OCI-M2 (cell line): ENCODE data around the gene SOCS2.

Source experiments
- DNase-seq: peaks from one replicate; lab custom pipeline; 2025; ENCODE audit not compliant: unreplicated experiment; lab: John Stamatoyannopoulos, UW

Gene SOCS2

DNA sequence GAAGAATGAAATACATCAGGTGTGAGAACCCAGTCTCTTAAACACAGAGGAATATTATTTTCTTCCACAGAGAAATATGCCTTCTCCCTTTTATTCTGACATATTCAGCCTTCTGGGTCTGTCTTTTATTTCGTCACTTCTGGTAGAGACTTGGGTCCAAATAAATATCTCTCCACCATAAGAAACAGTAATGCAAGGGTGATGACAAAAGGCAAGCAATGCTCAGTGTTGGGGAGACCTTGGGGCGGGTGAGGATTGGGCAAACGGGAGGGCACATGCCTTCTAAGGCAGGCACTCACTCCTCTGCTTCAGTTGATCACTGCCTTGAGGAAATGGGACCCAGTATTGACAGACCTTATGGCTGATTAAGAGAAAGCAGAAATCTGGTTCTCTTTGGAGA lies 6.7 kb upstream of the SOCS2 start:
- no peak for DNase-seq

DNA sequence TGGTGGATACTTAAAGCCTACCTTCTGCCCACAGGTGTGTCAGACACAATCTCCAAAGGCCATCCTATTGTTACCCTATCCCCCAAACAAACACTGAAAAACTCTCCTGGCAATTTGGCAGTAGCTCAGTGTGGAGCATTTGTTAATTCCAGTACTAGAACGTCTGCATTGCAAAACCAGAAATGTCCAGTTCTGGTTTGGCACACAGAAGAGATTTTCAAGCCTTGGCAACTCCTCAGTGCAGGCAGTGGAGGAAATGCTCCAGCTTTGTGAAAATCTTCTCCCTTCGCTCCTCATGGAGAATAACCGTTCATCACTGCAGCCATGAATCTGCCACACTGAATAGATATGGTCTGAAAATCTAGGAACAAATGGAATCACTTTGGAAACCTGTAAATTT lies 5.3 kb upstream of the SOCS2 start:
- no peak for DNase-seq

GRCh38 chr12:93568091-93568490 lies 4.4 kb upstream of the SOCS2 start:
- no peak for DNase-seq

GRCh38 chr12:93569301-93569655 lies 3.2 kb upstream of the SOCS2 start:
- DNase-seq, result no peak

- no peak for DNase-seq
These were observed 2.6 kb upstream of the SOCS2 start for GRCh38 chr12:93569656-93570551.

DNA sequence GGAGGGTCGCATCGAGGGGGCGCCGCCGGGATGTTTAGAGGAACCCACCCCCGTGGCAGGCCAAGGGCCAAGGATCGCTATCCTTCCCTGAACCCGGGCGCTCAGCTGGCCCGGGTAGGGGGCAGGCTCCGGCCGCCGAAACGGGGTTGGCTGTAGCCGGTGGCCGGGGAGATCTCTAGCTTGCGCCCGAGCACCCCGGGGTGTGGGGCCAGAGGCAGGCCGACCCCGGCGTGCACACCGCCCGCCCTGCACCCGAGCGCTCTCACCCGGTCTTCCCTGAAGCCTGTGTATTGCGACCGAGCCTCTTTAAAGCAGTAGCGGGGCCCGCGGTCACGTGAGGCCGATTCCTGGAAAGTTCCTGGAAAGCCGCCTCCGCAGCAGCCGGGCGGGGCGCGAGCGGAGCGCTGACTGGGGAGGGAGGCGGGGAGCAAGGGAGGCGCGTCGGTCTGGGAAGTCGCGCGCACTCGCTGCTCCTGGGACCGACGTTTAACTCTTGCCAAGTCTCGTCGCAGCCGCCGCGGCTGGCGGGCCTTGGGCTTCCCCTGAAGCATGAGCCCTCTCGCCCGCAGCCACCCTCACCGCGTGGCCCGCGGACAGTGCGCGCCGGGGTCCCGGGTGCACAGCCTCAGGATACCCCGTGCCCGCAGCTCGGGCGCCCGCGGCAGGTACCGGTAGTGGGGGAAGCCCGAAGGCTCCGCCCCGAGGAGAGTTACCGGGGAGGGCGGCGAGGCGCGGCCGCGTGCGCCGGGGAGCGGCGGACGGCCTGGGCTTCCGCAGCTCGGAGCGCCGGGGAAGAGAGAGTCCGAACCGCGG lies 1.7 kb upstream of the SOCS2 start:
- DNase-seq, result peak; percentile 40

- no peak for DNase-seq
These were observed 1.0 kb upstream of the SOCS2 start for GRCh38 chr12:93571365-93571924.

GRCh38 chr12:93572712-93573551 lies 457 bp downstream of the SOCS2 start:
- DNase-seq, result no peak

GRCh38 chr12:93573552-93574223 lies 1.2 kb downstream of the SOCS2 start:
- DNase-seq, result no peak

- DNase-seq, result no peak
These were observed 4.7 kb downstream of the SOCS2 start for GRCh38 chr12:93577222-93577621.

DNA sequence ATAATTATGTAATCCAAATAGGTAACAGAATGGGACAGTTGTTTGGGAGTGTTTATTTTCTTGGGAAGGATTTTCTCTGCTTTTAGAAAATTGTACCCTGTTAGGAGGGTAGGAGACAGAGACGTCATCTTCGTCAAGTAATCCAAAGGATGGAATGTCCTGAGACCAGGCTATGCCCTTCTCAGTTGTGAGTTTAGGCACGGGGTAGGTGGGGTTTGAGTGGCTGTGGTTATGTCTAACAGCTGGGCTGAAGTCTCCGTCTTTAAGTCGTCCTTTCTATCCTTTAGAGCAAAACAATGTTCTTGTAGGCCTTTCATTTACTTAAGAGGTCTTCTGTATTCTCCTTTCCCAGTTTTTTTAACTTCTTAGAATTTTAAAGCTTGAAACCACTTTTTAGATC lies 5.7 kb downstream of the SOCS2 start:
- DNase-seq, result no peak

- DNase-seq, result no peak
These were observed 8.2 kb downstream of the SOCS2 start for GRCh38 chr12:93580682-93581081.

DNA sequence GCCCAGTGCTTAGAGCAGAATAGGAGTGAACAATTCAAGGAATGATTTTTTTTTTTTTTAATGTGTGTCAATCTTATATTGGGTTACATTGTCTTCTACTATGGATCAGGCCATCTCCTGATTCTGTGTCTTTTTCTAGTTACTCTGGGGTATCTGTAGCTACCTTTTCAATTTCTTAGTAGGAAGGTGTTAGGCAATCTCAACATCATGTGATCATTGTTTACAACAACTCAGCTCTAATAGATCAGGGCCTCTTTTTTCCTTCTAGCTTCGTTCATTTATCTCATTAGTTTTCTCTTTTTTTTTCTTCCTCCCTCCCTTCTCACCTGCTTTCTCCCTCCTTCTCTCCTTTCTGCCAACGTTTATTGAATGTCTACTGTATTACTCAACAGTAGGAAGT lies 8.9 kb downstream of the SOCS2 start:
- no peak for DNase-seq

GRCh38 chr12:93582351-93582750 lies 9.9 kb downstream of the SOCS2 start:
- no peak for DNase-seq

- no peak for DNase-seq
These were observed 11.3 kb downstream of the SOCS2 start for GRCh38 chr12:93583627-93584392.

GRCh38 chr12:93585247-93585646 lies 12.8 kb downstream of the SOCS2 start:
- no peak for DNase-seq

DNA sequence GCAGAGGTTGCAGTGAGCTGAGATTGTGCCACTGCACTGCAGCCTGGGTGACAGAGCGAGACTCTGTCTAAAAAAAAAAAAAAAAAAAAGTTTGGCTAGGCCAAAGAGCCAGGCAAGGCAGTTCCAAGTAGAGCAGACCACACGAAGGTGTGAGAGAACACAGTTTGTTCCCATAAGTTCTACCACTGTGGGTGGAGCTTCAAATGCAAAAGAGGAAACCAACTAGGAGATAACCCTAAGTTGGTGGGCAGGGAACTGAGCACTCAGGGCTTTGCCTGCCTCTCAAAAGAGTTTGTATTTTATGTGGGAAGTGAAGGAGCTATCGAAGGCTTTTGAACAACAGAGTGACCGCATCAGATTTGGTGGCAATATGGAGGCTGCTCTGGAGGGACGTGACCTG lies 15.1 kb downstream of the SOCS2 start:
- DNase-seq, result no peak

DNA sequence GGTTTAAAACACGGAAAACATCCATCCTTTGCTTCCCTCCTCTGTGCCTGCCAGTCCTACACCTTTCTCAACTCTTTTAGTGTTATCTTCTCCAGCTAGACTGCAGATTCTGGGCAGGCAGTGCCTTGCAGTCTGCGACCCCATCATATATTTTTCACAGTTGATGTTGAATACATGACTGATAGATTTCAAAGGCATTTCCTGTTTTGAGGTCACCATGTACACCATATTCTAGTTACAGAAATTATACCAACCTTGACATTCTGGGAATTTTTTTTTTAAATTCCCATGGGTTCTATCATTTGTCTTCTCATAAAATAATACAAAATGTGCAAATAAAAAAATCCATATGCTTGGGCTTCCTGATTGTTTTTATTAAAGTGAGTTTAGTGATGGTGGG lies 16.6 kb downstream of the SOCS2 start:
- no peak for DNase-seq

- no peak for DNase-seq
These were observed 18.8 kb downstream of the SOCS2 start for GRCh38 chr12:93591137-93591868.
